Nephron (organoid): Measurements from ENCODE around the gene FBN1.

Source experiments
- H3K27ac Mint-ChIP-seq, 3 experiments: 2 replicates each; pipeline ENCODE4 v1.8.0; 2020; ENCODE audit warnings: mixed read lengths in 3 of 3, mild to moderate bottlenecking in 2 of 3, moderate library complexity in 1 of 3
- H3K27me3 Mint-ChIP-seq: 2 replicates; pipeline ENCODE4 v1.8.0; 2021; ENCODE audit warnings: low read depth, mild to moderate bottlenecking, moderate library complexity, mixed read lengths
- H3K36me3 Mint-ChIP-seq: 2 replicates; pipeline ENCODE4 v1.8.0; 2020; ENCODE audit warnings: low read depth, mixed read lengths
- H3K4me1 Mint-ChIP-seq: 2 replicates; pipeline ENCODE4 v1.8.0; 2020; ENCODE audit warnings: mixed read lengths
- H3K4me3 Mint-ChIP-seq, 3 experiments: 2 replicates each; pipeline ENCODE4 v1.8.0; 2020; ENCODE audit warnings: mild to moderate bottlenecking in 3 of 3, mixed read lengths in 3 of 3, moderate library complexity in 2 of 3
- H3K9me3 Mint-ChIP-seq: 2 replicates; pipeline ENCODE4 v1.8.0; 2020; ENCODE audit warnings: mixed read lengths
- CTCF ChIP-seq, 3 experiments: fragments of 200-600 bp; sonication (generic); IDR thresholded peaks; one replicate each; pipeline ENCODE4 v1.5.0; 2021; ENCODE audit warnings: antibody characterized with exemption in 3 of 3; ENCODE audit not compliant: unreplicated experiment in 3 of 3

Gene FBN1

GRCh38 chr15:48645558-48646330, at the start of gene FBN1:
FBN1 (minus strand) TSS chr15:48645709; CDS start chr15:48644769, 940 bp downstream.
- Mint-ChIP-seq H3K4me1 (peaks cover 36% of the 10 kb centered on the region), H3K36me3 (peaks cover 12% of the 10 kb centered on the region), H3K27me3 (no peaks in the 10 kb centered on the region), H3K9me3 (no peaks in the 10 kb centered on the region), H3K27ac (peak within 1 kb of the TSS; percentile 93 to 96 (median 94)), H3K4me3 (peak within 1 kb of the TSS; percentile 84 to 93 (median 90))
- TF ChIP-seq CTCF (IDR thresholded peaks at IDR 0.05; ENCODE audit: unreplicated experiment in 3 of 3), result no peak

- Mint-ChIP-seq H3K27ac (no peak overlapping the region), H3K9me3 (peaks cover 2% of the 10 kb centered on the region), H3K36me3 (no peaks in the 10 kb centered on the region), H3K4me1 (no peaks in the 10 kb centered on the region), H3K4me3 (no peak overlapping the region), H3K27me3 (no peaks in the 10 kb centered on the region)
- no peak for TF ChIP-seq CTCF (IDR thresholded peaks at IDR 0.05; ENCODE audit: unreplicated experiment in 3 of 3)
Measured at GRCh38 chr15:48693484-48693883, 48.0 kb upstream of the FBN1 start.

GRCh38 chr15:48688493-48688892, 43.0 kb upstream of the FBN1 start:
- Mint-ChIP-seq H3K36me3 (peaks cover 5% of the 10 kb centered on the region), H3K27ac (no peak overlapping the region), H3K4me3 (no peak overlapping the region), H3K9me3 (peaks cover 26% of the 10 kb centered on the region), H3K27me3 (no peaks in the 10 kb centered on the region), H3K4me1 (no peaks in the 10 kb centered on the region)
- TF ChIP-seq CTCF (IDR thresholded peaks at IDR 0.05; ENCODE audit: unreplicated experiment in 3 of 3), result no peak

GRCh38 chr15:48683991-48684765, 38.7 kb upstream of the FBN1 start:
- Mint-ChIP-seq H3K27me3 (no peaks in the 10 kb centered on the region), H3K9me3 (peaks cover 26% of the 10 kb centered on the region), H3K27ac (no peak overlapping the region), H3K4me1 (no peaks in the 10 kb centered on the region), H3K4me3 (no peak overlapping the region), H3K36me3 (peaks cover 5% of the 10 kb centered on the region)
- no peak for TF ChIP-seq CTCF (IDR thresholded peaks at IDR 0.05; ENCODE audit: unreplicated experiment in 3 of 3)

- Mint-ChIP-seq H3K4me3 (no peak overlapping the region), H3K9me3 (peaks cover 23% of the 10 kb centered on the region), H3K36me3 (peaks cover 5% of the 10 kb centered on the region), H3K27ac (no peak overlapping the region), H3K4me1 (no peaks in the 10 kb centered on the region), H3K27me3 (no peaks in the 10 kb centered on the region)
- no peak for TF ChIP-seq CTCF (IDR thresholded peaks at IDR 0.05; ENCODE audit: unreplicated experiment in 3 of 3)
Measured at GRCh38 chr15:48682942-48683651, 37.6 kb upstream of the FBN1 start.
